Left hindlimb (tissue), 1 donor: ENCODE measurements around the gene TMEM126A.
"Not testable (repeated sequence)": the region's sequence is repeated elsewhere in the genome, so short reads cannot be mapped to it uniquely, and the experiment has no call there.

ENCODE experiments used
- DNase-seq: peaks from one replicate; pipeline ENCODE4 v3.0.0-alpha.2; 2018

Gene TMEM126A

GRCh38 chr11:85661972-85662664 lies 14.4 kb downstream of the TMEM126A start:
- no peak for DNase-seq

- no peak for DNase-seq
Observed at GRCh38 chr11:85663080-85663752, 15.4 kb downstream of the TMEM126A start.

- DNase-seq = peak; percentile 85
Observed at GRCh38 chr11:85663753-85664614, 16.2 kb downstream of the TMEM126A start.

- DNase-seq = peak; percentile 95
Observed at GRCh38 chr11:85664615-85665481, 17.1 kb downstream of the TMEM126A start, which contains the start of gene CREBZF. CREBZF (minus strand) TSS chr11:85665129; CDS start chr11:85664875, 254 bp downstream.

GRCh38 chr11:85665733-85666132 lies 18.0 kb downstream of the TMEM126A start:
- no peak for DNase-seq

- DNase-seq = no peak
Observed at GRCh38 chr11:85666687-85667086, 18.9 kb downstream of the TMEM126A start.

GRCh38 chr11:85668157-85668556 lies 20.4 kb downstream of the TMEM126A start:
- no peak for DNase-seq

GRCh38 chr11:85670949-85671663 lies 23.3 kb downstream of the TMEM126A start:
- DNase-seq = not testable (repeated sequence)

GRCh38 chr11:85672105-85672902 lies 24.5 kb downstream of the TMEM126A start:
- DNase-seq = no peak

GRCh38 chr11:85673393-85673792 lies 25.6 kb downstream of the TMEM126A start:
- DNase-seq = no peak

- DNase-seq = no peak
Observed at GRCh38 chr11:85679576-85679975, 31.8 kb downstream of the TMEM126A start.

GRCh38 chr11:85680897-85681296 lies 33.1 kb downstream of the TMEM126A start:
- no peak for DNase-seq

GRCh38 chr11:85682330-85683305 lies 34.9 kb downstream of the TMEM126A start:
- peak; percentile 88 for DNase-seq

- DNase-seq = peak; percentile 67
Observed at GRCh38 chr11:85685125-85685819, 37.5 kb downstream of the TMEM126A start.

GRCh38 chr11:85685820-85686459 lies 38.2 kb downstream of the TMEM126A start, which contains the start of gene CCDC89:
CCDC89 (minus strand) TSS chr11:85686195; CDS start chr11:85686130, 65 bp downstream.
- peak; percentile 79 for DNase-seq

- DNase-seq = no peak
Observed at GRCh38 chr11:85694385-85694980, 46.7 kb downstream of the TMEM126A start.

- DNase-seq = no peak
Observed at GRCh38 chr11:85695546-85695945, 47.8 kb downstream of the TMEM126A start.

- DNase-seq = no peak
Observed at GRCh38 chr11:85697747-85698146, 50.0 kb downstream of the TMEM126A start.
